ENCODE measurements around the gene FAM234B.

DNA sequence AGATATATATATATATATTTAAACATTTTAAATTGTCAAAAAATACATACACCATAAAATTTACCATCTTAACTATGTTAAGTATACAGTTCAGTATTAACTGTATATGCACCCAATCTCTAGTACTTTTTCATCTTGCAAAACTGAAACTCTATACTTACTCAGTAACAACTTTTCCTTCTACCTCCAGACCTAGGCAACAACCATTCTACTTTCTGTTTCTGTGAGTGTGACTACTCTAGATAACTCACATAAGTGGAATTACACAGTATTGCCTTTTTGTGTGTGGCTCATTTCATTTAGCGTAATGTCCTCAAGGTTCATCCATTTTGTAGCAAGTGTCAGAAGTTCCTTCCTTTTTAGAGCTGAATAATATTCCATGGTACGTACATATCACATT lies 8.2 kb downstream of the FAM234B start:
- TF ChIP-seq FOXA1 (IDR thresholded peaks at IDR 0.05) (no peak), SUZ12 (IDR thresholded peaks at IDR 0.05) (no peak), ARNT (IDR thresholded peaks at IDR 0.05) (no peak), NFRKB (IDR thresholded peaks at IDR 0.05) (no peak), FOXM1 (IDR thresholded peaks at IDR 0.05; ENCODE audit: borderline replicate concordance) (no peak), ELF4 (IDR thresholded peaks at IDR 0.05) (no peak), FOXK2 (IDR thresholded peaks at IDR 0.05) (no peak), HDGF (IDR thresholded peaks at IDR 0.05; ENCODE audit: borderline replicate concordance) (no peak), SP1 (IDR thresholded peaks at IDR 0.05) (no peak), LEF1 (IDR thresholded peaks at IDR 0.05; ENCODE audit: borderline replicate concordance) (no peak), BHLHE40 (IDR thresholded peaks at IDR 0.05; ENCODE audit: borderline replicate concordance) (no peak)
- TF ChIP-seq, protein P1, sequence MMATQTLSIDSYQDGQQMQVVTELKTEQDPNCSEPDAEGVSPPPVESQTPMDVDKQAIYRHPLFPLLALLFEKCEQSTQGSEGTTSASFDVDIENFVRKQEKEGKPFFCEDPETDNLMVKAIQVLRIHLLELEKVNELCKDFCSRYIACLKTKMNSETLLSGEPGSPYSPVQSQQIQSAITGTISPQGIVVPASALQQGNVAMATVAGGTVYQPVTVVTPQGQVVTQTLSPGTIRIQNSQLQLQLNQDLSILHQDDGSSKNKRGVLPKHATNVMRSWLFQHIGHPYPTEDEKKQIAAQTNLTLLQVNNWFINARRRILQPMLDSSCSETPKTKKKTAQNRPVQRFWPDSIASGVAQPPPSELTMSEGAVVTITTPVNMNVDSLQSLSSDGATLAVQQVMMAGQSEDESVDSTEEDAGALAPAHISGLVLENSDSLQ (IDR thresholded peaks at IDR 0.05) = no peak

All from HEK293T (cell line).